ENCODE measurements around the gene EPHA7. TPM values are rescaled to one million over a fixed set of nuclear protein-coding genes. Genes with fewer than 3 reads are reported as not detected.

EPHA7 gene
- total RNA-seq, 1 experiment from 2014 or later: not detected

DNA sequence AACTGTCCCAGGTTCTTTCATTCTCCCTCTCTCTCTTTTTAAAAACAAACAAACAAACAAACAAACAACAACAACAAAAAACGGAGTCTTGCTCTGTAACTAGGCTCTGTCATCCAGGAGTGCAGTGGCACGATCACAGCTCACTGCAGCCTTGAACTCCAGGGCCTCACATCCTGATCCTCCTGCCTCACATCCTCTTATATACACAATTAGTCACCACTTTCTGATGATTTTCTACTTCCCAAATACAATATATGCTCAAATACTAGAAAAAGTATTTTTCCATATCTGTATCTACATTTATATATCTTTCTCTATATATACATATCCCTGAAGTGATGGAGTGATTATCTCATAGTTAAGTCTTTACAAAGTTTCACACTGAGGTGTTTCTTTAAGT is 170.7 kb downstream of the EPHA7 start:
- intact Hi-C loops (cut with micrococcal nuclease): no loop called here
- peaks cover 3 to 4% of the 10 kb centered on the region in 2 experiments; a peak in 1 of 4 replicates for H3K9me3 ChIP-seq (ENCODE audit: control insufficient read depth in 1 of 2, insufficient read depth in 1 of 2, low read depth in 1 of 2, low read length in 2 of 2)
- H3K4me3 ChIP-seq (replicated peaks in 1 of 2; ENCODE audit: low read depth in 1 of 2, low read length in 2 of 2): no peak overlapping the region
- DNase-seq (ENCODE audit: low read depth, low spot score): no peak
- ChIA-PET POLR2A (no interaction called here), CTCF (no interaction called here), RAD21 (ENCODE audit: low non-redundant PET in 1 of 2, low total read pairs in 2 of 2, uncharacterized antibody in 2 of 2, unreplicated experiment in 2 of 2) (no interaction called here)
- ATAC-seq: no peak
- H2AFZ ChIP-seq (ENCODE audit: low read depth, low read length, poor library complexity, severe bottlenecking): no peak overlapping the region
- no peak overlapping the region for H3K9ac ChIP-seq (ENCODE audit: low read length)
- H3K27me3 ChIP-seq (ENCODE audit: insufficient read depth, low read length): no peaks in the 10 kb centered on the region
- no peaks in the 10 kb centered on the region for H3K9me2 ChIP-seq (ENCODE audit: insufficient read depth)
- no peaks in the 10 kb centered on the region for H3K36me3 ChIP-seq (ENCODE audit: control insufficient read depth in 1 of 2, insufficient read depth in 2 of 2, low read length in 2 of 2)
- no TSS peak for BruUV-seq (replicated peaks)
- H3K4me2 ChIP-seq (ENCODE audit: low read length): no peak overlapping the region
- no peaks in the 10 kb centered on the region for H3K79me2 ChIP-seq (ENCODE audit: insufficient read depth, low read length)
- H3K4me1 ChIP-seq (ENCODE audit: control insufficient read depth in 1 of 2, insufficient read depth in 2 of 2, low read length in 2 of 2): no peaks in the 10 kb centered on the region
- H3K27ac ChIP-seq (ENCODE audit: low read depth, low read length): no peak overlapping the region
- TF ChIP-seq POLR2AphosphoS5 (IDR thresholded peaks at IDR 0.05; ENCODE audit: low read depth, low read length): no peak
- no peaks in the 10 kb centered on the region for H4K20me1 ChIP-seq (ENCODE audit: insufficient read depth)

DNA sequence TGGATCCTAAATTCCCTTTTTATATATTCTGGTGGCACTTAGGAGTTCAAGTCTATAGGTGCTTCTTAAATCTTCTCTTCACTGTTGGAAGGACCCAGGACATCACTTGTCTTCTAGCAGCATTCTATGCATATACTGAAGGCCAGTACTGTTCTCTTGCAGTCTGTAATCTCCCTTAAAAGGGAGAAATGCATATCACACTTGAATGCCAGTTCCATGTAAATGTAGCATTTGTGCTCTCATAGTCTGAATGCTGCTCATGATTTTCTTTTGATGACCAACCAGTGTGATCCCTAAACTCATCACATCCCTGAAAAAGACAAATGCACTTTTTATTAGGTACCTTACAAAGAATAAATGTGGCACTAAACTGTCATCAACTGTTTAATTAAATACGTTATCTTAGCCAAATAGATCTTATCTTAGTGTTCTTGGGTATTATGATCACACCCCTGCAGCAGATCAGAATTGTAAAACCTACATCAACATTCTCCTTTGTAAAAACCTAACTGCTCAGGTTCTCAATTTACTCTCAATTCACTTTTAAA is 176.1 kb downstream of the EPHA7 start:
- Histone ChIP-seq H3K27ac (ENCODE audit: low read depth, low read length) (no peak overlapping the region), H3K4me3 (replicated peaks in 1 of 2; ENCODE audit: low read depth in 1 of 2, low read length in 2 of 2) (no peak overlapping the region), H3K36me3 (ENCODE audit: control insufficient read depth in 1 of 2, insufficient read depth in 2 of 2, low read length in 2 of 2) (no peaks in the 10 kb centered on the region), H3K27me3 (ENCODE audit: insufficient read depth, low read length) (no peaks in the 10 kb centered on the region), H3K9ac (ENCODE audit: low read length) (no peak overlapping the region), H3K4me1 (ENCODE audit: control insufficient read depth in 1 of 2, insufficient read depth in 2 of 2, low read length in 2 of 2) (no peaks in the 10 kb centered on the region), H2AFZ (ENCODE audit: low read depth, low read length, poor library complexity, severe bottlenecking) (no peak overlapping the region), H4K20me1 (ENCODE audit: insufficient read depth) (no peaks in the 10 kb centered on the region), H3K4me2 (ENCODE audit: low read length) (no peak overlapping the region), H3K79me2 (ENCODE audit: insufficient read depth, low read length) (no peaks in the 10 kb centered on the region), H3K9me3 (ENCODE audit: control insufficient read depth in 1 of 2, insufficient read depth in 1 of 2, low read depth in 1 of 2, low read length in 2 of 2) (0 out of 4 replicates have a peak, but pooled peaks cover 0 to 9% of the 10 kb centered on the region in 2 experiments), H3K9me2 (ENCODE audit: insufficient read depth) (no peaks in the 10 kb centered on the region)
- POLR2A ChIA-PET: no interaction called here
- RAD21 ChIA-PET (ENCODE audit: low non-redundant PET in 1 of 2, low total read pairs in 2 of 2, uncharacterized antibody in 2 of 2, unreplicated experiment in 2 of 2): no interaction called here
- ATAC-seq (no peak), DNase-seq (ENCODE audit: low read depth, low spot score) (no peak)
- CTCF ChIA-PET: no interaction called here
- TF ChIP-seq YY1 (IDR thresholded peaks at IDR 0.05; ENCODE audit: extremely low read depth, insufficient replicate concordance, low read depth, low read length) (no peak), FOSL1 (IDR thresholded peaks at IDR 0.05; ENCODE audit: low read depth) (no peak), EGR1 (IDR thresholded peaks at IDR 0.05; ENCODE audit: low read depth) (no peak), POLR2AphosphoS5 (IDR thresholded peaks at IDR 0.05; ENCODE audit: low read depth, low read length) (no peak), EZH2phosphoT487 (IDR thresholded peaks at IDR 0.05; ENCODE audit: borderline replicate concordance) (no peak), SP1 (IDR thresholded peaks at IDR 0.05; ENCODE audit: low read depth) (no peak), ELF1 (IDR thresholded peaks at IDR 0.05; ENCODE audit: borderline replicate concordance, low read depth) (no peak), POLR2A (IDR thresholded peaks at IDR 0.05; ENCODE audit: borderline replicate concordance, extremely low read depth, insufficient read depth, insufficient read length) (no peak), CBX3 (IDR thresholded peaks at IDR 0.05; ENCODE audit: low read depth) (no peak), SRF (IDR thresholded peaks at IDR 0.05; ENCODE audit: low read depth) (no peak), ZFX (IDR thresholded peaks at IDR 0.05) (no peak), EZH2 (IDR thresholded peaks at IDR 0.05) (no peak), ZNF274 (IDR thresholded peaks at IDR 0.05; ENCODE audit: low read depth, low read length) (no peak), JUND (IDR thresholded peaks at IDR 0.05) (no peak), SIN3A (IDR thresholded peaks at IDR 0.05; ENCODE audit: low read depth) (no peak)
- TF ChIP-seq, protein P1, sequence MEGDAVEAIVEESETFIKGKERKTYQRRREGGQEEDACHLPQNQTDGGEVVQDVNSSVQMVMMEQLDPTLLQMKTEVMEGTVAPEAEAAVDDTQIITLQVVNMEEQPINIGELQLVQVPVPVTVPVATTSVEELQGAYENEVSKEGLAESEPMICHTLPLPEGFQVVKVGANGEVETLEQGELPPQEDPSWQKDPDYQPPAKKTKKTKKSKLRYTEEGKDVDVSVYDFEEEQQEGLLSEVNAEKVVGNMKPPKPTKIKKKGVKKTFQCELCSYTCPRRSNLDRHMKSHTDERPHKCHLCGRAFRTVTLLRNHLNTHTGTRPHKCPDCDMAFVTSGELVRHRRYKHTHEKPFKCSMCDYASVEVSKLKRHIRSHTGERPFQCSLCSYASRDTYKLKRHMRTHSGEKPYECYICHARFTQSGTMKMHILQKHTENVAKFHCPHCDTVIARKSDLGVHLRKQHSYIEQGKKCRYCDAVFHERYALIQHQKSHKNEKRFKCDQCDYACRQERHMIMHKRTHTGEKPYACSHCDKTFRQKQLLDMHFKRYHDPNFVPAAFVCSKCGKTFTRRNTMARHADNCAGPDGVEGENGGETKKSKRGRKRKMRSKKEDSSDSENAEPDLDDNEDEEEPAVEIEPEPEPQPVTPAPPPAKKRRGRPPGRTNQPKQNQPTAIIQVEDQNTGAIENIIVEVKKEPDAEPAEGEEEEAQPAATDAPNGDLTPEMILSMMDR (IDR thresholded peaks at IDR 0.05 in 2 of 3, conservative IDR thresholded peaks at IDR 0.05 in 1 of 3; ENCODE audit: borderline replicate concordance in 1 of 3, insufficient read depth in 1 of 3, low read depth in 2 of 3, low read length in 2 of 3): no peak
- TF ChIP-seq, protein P2, sequence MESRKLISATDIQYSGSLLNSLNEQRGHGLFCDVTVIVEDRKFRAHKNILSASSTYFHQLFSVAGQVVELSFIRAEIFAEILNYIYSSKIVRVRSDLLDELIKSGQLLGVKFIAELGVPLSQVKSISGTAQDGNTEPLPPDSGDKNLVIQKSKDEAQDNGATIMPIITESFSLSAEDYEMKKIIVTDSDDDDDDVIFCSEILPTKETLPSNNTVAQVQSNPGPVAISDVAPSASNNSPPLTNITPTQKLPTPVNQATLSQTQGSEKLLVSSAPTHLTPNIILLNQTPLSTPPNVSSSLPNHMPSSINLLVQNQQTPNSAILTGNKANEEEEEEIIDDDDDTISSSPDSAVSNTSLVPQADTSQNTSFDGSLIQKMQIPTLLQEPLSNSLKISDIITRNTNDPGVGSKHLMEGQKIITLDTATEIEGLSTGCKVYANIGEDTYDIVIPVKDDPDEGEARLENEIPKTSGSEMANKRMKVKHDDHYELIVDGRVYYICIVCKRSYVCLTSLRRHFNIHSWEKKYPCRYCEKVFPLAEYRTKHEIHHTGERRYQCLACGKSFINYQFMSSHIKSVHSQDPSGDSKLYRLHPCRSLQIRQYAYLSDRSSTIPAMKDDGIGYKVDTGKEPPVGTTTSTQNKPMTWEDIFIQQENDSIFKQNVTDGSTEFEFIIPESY (IDR thresholded peaks at IDR 0.05; ENCODE audit: extremely low read depth, insufficient replicate concordance, low read length): no peak
- TF ChIP-seq, protein P3, sequence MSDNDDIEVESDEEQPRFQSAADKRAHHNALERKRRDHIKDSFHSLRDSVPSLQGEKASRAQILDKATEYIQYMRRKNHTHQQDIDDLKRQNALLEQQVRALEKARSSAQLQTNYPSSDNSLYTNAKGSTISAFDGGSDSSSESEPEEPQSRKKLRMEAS (IDR thresholded peaks at IDR 0.05): no peak
- intact Hi-C loops (cut with micrococcal nuclease): no loop called here
- no TSS peak for BruUV-seq (replicated peaks)
